Measurements from ENCODE around the gene TMEM242.

TMEM242 gene

DNA sequence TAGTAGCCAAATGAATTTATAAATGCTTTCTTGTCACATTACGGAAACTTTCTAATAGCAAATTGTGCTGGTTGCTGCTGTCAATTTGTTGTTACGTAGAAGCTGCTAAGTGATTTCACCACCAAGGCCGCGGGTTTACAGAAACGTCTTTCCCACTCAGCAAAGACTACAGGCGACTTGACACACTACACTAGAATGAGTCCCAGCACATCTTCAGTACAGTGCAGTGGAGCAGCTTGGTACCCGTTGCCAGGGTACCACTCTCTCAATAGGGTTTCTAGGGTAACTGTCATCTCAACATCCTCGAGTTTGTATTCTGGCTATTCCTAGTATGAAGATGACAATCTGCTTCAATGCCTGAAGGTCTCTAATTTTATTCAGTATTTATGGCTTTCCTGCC lies 35.0 kb upstream of the TMEM242 start:
- TF ChIP-seq, protein P1, sequence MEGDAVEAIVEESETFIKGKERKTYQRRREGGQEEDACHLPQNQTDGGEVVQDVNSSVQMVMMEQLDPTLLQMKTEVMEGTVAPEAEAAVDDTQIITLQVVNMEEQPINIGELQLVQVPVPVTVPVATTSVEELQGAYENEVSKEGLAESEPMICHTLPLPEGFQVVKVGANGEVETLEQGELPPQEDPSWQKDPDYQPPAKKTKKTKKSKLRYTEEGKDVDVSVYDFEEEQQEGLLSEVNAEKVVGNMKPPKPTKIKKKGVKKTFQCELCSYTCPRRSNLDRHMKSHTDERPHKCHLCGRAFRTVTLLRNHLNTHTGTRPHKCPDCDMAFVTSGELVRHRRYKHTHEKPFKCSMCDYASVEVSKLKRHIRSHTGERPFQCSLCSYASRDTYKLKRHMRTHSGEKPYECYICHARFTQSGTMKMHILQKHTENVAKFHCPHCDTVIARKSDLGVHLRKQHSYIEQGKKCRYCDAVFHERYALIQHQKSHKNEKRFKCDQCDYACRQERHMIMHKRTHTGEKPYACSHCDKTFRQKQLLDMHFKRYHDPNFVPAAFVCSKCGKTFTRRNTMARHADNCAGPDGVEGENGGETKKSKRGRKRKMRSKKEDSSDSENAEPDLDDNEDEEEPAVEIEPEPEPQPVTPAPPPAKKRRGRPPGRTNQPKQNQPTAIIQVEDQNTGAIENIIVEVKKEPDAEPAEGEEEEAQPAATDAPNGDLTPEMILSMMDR (IDR thresholded peaks at IDR 0.05) = no peak

DNA sequence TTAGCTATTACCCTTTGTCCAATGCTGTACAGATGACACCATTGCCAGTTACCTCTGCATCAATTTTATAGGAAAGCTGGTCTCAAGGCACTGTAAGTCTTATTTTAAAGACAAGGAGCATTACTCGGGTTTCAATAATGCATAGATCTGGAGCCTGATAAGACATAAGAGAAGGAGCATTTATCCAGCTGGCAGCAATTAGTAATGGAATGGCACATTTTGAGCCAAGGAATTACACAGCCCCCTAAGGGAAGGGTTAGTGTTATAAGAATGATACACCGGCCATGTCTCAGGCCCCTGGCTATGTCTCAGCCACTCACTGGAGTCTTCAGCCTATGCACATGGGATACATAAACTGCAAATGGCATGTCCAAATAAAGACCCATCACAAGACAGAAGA lies 23.1 kb upstream of the TMEM242 start:
- TF ChIP-seq, protein P1 (IDR thresholded peaks at IDR 0.05) = no peak

DNA sequence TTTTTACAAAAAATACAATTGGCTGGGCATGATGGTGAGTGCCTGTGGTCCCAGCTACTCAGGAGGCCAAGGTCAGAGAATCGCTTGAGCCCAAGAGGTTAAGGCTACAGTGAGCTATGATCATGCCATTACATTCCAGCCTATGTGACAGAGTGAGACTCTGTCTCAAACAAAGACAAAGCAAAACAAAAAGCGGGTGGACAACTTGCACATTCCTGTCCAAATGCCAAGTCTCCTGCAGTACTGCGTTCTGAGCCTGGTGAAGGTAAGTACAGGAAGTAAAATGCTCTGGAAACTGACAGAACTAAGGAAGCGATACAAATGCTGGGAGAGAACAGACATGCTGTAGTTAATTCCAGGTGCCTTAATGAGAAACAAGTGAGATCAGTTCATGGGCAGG lies 20.4 kb upstream of the TMEM242 start:
- TF ChIP-seq, protein P1 (IDR thresholded peaks at IDR 0.05) = no peak

DNA sequence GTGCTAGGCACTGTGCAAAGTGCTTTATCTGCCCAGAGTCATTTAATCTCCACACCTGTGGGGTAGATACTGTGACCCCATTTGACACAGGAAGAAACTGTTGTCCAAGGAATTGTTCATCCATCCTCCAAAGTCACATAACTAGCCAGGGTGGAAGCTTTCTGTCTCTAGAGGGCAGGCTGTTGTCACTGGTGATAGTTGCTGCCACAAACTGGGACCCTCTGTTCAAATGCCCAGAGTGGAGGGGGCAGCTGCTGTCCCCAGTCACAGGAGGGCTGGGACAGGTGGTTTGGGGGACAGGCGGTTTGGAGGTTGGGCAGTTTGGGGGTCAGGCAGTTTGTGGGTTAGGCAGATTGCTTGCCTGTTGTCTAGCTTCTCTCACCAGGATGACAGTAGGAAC lies 16.1 kb upstream of the TMEM242 start:
- TF ChIP-seq, protein P1 (IDR thresholded peaks at IDR 0.05) = no peak

DNA sequence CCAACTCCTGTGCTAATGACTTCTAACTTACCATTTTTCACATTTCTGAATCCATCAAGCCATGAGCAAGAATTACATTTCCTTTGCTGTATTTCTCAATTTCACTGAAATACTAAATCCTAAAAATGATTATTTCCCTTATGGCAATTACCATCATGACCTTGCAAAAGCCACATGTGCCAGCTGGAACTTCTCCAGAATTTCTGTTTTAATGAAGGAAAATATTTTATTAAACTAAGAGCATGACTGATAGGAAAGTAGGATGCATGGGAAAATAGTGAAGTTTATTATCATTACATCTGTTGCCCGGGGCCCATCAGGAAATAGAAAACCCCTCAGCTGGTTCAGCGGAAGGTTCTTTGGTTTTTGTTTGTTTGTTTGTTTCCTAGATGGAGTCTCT lies 14.4 kb upstream of the TMEM242 start:
- TF ChIP-seq, protein P1 (IDR thresholded peaks at IDR 0.05) = no peak

DNA sequence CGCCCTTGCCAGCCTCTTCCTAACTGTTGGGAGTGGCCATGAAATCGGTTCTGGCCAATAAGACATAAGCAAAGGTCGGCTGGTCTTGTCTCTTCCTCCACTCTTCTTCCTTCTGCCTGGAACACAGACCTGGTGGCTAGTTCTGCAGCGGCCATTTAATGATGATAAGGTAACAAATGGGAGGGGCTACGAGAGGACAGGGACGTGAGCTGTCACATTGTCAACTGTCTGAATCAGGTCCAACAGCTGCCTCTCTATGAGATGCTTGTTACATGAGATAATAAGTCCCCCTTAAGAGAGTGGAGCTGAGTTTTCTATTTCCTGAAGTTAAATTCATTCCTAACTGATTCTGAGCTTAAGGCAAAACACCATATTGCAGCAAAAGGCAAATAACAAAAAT lies 12.5 kb upstream of the TMEM242 start:
- TF ChIP-seq, protein P1 (IDR thresholded peaks at IDR 0.05) = no peak

DNA sequence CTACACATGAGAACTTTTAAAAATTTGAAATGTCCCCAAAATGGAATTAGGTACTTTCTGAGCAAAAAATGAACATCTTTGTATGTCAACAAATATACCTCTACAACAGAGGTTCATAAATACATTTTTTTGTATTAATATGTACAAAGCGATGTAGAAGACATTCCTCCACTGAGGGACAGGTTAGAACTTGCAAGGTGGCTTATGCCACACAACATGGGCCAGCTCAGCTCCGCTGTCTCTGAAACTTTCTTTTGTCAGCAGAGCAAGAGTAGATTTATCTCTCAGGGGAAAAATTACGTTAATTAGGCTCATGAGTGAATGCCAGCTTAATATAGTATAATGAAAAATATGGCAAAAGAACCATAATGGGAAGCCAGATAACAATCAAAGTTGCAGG lies 10.6 kb upstream of the TMEM242 start:
- TF ChIP-seq, protein P1 (IDR thresholded peaks at IDR 0.05) = no peak

DNA sequence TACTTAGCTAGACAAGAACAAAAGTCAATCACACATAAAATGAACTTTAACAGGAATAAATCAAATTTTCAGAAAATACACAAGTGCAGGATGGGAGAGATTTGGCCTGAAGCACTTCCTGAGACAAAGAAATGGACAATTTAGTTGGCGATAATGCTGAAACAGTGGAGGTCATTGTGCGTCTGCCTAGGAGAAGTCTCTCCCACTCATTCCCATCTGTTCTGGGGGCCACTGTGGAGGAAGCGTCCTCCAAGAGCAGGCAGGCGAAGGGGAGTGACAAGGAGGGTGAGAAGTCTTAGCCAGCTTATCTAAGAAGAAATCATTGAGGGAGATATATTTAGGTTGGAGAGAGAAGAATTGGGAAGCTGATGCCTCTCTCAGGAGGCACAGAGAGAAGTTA lies 10.2 kb upstream of the TMEM242 start:
- TF ChIP-seq, protein P1 (IDR thresholded peaks at IDR 0.05) = no peak

All from LNCAP (cell line).